Nephron (organoid): ENCODE data around the gene SCN10A.

ENCODE experiments used
- H3K27ac Mint-ChIP-seq, 3 experiments: 2 replicates each; pipeline ENCODE4 v1.8.0; 2020; ENCODE audit warnings: mixed read lengths in 3 of 3, mild to moderate bottlenecking in 2 of 3, moderate library complexity in 1 of 3
- H3K27me3 Mint-ChIP-seq: 2 replicates; pipeline ENCODE4 v1.8.0; 2021; ENCODE audit warnings: low read depth, mild to moderate bottlenecking, moderate library complexity, mixed read lengths
- H3K36me3 Mint-ChIP-seq: 2 replicates; pipeline ENCODE4 v1.8.0; 2020; ENCODE audit warnings: low read depth, mixed read lengths
- H3K4me1 Mint-ChIP-seq: 2 replicates; pipeline ENCODE4 v1.8.0; 2020; ENCODE audit warnings: mixed read lengths
- H3K4me3 Mint-ChIP-seq, 3 experiments: 2 replicates each; pipeline ENCODE4 v1.8.0; 2020; ENCODE audit warnings: mild to moderate bottlenecking in 3 of 3, mixed read lengths in 3 of 3, moderate library complexity in 2 of 3
- H3K9me3 Mint-ChIP-seq: 2 replicates; pipeline ENCODE4 v1.8.0; 2020; ENCODE audit warnings: mixed read lengths
- CTCF ChIP-seq, 3 experiments: fragments of 200-600 bp; sonication (generic); IDR thresholded peaks; one replicate each; pipeline ENCODE4 v1.5.0; 2021; ENCODE audit warnings: antibody characterized with exemption in 3 of 3; ENCODE audit not compliant: unreplicated experiment in 3 of 3

The SCN10A gene

GRCh38 chr3:38657369-38657768 is 158.6 kb downstream of the SCN10A start:
- Mint-ChIP-seq H3K9me3 (no peaks in the 10 kb centered on the region), H3K4me1 (no peaks in the 10 kb centered on the region), H3K27me3 (peaks cover 48% of the 10 kb centered on the region), H3K36me3 (no peaks in the 10 kb centered on the region), H3K4me3 (no peak overlapping the region), H3K27ac (no peak overlapping the region)
- TF ChIP-seq CTCF (IDR thresholded peaks at IDR 0.05; ENCODE audit: unreplicated experiment in 3 of 3), result no peak

GRCh38 chr3:38655708-38656300 is 160.2 kb downstream of the SCN10A start:
- Mint-ChIP-seq H3K27ac (no peak overlapping the region), H3K9me3 (no peaks in the 10 kb centered on the region), H3K27me3 (peaks cover 52% of the 10 kb centered on the region), H3K4me3 (no peak overlapping the region), H3K4me1 (no peaks in the 10 kb centered on the region), H3K36me3 (no peaks in the 10 kb centered on the region)
- TF ChIP-seq CTCF (IDR thresholded peaks at IDR 0.05; ENCODE audit: unreplicated experiment in 3 of 3), result peak; percentile 61 to 67 (median 61)

- Mint-ChIP-seq H3K36me3 (no peaks in the 10 kb centered on the region), H3K27me3 (peaks cover 49% of the 10 kb centered on the region), H3K9me3 (no peaks in the 10 kb centered on the region), H3K27ac (no peak overlapping the region), H3K4me3 (no peak overlapping the region), H3K4me1 (no peaks in the 10 kb centered on the region)
- no peak for TF ChIP-seq CTCF (IDR thresholded peaks at IDR 0.05; ENCODE audit: unreplicated experiment in 3 of 3)
Observed at GRCh38 chr3:38653685-38654537, 162.1 kb downstream of the SCN10A start.

GRCh38 chr3:38652934-38653333 is 163.1 kb downstream of the SCN10A start:
- TF ChIP-seq CTCF (IDR thresholded peaks at IDR 0.05; ENCODE audit: unreplicated experiment in 3 of 3), result no peak
- Mint-ChIP-seq H3K4me3 (no peak overlapping the region), H3K27ac (no peak overlapping the region), H3K36me3 (no peaks in the 10 kb centered on the region), H3K27me3 (peaks cover 40% of the 10 kb centered on the region), H3K9me3 (no peaks in the 10 kb centered on the region), H3K4me1 (peaks cover 4% of the 10 kb centered on the region)

- Mint-ChIP-seq H3K4me3 (peak overlapping the region in 2 of 3 experiments; percentile 59 to 60), H3K4me1 (peaks cover 4% of the 10 kb centered on the region), H3K27ac (no peak overlapping the region), H3K9me3 (no peaks in the 10 kb centered on the region), H3K36me3 (no peaks in the 10 kb centered on the region), H3K27me3 (peaks cover 28% of the 10 kb centered on the region)
- peak; percentile 92 to 99 (median 98) for TF ChIP-seq CTCF (IDR thresholded peaks at IDR 0.05; ENCODE audit: unreplicated experiment in 3 of 3)
Observed at GRCh38 chr3:38651153-38651789, 164.7 kb downstream of the SCN10A start.
